ENCODE data around the gene SLC7A6.

SLC7A6 gene

GRCh38 chr16:68257906-68258800 lies 6.2 kb upstream of the SLC7A6 start:
- DNase-seq, result no peak

DNA sequence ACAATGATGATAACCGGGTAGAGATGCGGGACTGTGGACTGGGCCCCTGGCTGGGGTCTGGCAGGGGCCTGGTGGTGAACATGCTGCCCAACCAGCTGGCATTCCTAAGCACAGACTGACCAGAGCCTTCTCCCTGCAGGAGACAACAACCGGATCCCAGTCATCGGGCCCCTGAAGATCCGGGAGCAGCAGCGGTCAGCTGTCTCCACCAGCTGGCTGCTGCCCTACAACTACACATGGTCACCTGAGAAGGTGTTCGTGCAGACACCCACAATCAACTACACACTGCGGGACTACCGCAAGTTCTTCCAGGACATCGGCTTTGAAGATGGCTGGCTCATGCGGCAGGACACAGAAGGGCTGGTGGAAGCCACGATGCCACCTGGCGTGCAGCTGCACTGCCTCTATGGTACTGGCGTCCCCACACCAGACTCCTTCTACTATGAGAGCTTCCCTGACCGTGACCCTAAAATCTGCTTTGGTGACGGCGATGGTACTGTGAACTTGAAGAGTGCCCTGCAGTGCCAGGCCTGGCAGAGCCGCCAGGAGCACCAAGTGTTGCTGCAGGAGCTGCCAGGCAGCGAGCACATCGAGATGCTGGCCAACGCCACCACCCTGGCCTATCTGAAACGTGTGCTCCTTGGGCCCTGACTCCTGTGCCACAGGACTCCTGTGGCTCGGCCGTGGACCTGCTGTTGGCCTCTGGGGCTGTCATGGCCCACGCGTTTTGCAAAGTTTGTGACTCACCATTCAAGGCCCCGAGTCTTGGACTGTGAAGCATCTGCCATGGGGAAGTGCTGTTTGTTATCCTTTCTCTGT lies 5.1 kb upstream of the SLC7A6 start:
- no peak for DNase-seq

- DNase-seq, result no peak
These were observed 683 bp upstream of the SLC7A6 start for GRCh38 chr16:68263559-68264127.

- peak; percentile 57 to 70 for DNase-seq
These were observed 973 bp downstream of the SLC7A6 start for GRCh38 chr16:68265078-68265920.

DNA sequence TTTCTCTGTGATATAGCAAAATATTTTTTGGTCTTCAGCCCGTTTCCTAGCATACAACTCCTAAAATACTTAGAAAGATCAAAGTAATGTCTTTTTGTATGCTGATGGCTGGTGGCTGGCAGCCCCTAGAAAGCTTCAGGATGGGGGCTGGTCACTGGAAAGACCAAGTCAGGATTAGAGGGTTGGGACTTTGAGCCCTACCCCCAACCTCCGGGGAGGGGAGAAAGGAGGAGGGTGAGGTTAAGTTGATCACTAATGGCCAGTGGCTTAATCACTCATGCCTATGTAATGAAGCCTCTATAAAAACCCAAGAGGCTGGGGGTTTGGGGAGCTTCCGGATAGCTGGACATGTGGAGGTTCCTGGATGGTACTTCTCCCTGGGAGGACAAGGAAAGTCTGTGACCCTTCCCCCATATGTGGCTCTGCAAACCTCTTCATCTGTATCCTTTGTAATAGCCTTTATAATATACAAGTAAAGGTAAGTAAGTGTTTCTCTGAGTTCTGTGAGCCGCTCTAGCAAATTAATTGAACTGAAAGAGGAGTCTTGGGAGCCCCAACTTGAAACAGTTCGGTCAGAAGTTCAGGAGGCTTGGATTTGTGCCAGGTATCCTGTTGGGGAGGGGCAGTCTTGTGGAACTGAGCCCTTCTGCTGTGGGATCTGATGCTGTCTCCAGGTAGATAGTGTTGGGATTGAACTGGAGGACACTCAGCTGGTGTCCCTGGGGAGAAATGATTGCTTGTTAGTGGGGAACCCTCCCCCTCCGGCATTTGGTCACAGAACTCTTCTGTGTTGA lies 3.5 kb downstream of the SLC7A6 start:
- no peak for DNase-seq

DNA sequence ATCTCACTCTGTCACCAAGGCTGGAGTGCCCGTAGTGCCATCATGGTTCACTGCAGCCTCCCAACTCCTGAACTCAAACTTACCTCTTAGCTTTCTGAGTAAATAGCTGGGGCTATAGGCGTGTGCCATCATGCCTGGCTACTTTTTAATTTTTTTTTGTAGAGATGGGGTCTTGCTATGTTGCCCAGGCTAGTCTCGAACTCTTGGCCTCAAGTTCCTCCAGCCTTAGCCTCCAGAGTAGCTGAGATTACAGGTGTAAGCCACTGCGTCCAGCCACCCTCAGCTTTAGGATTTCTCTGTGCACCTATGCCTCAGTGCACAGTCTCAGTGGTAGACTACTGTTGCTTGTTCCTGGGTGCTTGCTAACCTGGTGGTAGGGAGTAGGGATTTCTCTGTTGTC lies 5.5 kb downstream of the SLC7A6 start:
- DNase-seq, result no peak

GRCh38 chr16:68270353-68270752 lies 6.0 kb downstream of the SLC7A6 start:
- no peak for DNase-seq

DNA sequence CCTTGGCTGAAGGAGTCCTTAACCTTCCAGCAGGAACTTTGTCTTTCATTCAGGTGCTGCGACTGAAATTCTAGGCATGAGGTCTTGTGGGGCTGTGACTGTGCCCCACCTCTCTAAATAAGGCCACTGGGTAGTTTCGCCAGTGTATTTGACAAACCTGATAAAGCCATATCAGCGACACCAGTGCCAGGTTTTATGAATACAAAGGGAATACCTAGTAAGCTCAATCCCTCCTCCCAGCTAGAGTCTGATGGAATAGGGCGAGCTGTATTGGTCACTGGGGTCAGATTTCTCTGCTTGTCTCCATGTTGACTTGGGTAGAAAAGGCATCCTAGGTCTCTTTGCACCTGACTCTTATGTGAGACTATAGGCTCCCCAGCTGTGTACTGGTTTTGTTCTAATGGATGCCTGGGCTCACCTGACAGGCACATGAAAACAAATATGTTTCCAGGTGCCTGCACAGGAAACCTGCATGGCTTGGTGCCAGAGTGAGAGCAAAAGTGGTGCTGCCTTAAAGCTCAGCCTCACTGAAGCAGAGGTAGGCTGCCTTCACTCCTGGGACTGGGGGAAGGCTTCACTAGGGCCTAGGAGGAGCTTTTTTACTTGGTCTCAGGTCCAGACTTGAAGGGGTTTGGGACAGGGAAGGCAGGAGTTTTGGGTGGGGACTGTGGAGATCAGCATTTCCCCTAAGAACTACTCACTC lies 8.3 kb downstream of the SLC7A6 start:
- no peak for DNase-seq

GRCh38 chr16:68273459-68273858 lies 9.1 kb downstream of the SLC7A6 start:
- no peak for DNase-seq

DNA sequence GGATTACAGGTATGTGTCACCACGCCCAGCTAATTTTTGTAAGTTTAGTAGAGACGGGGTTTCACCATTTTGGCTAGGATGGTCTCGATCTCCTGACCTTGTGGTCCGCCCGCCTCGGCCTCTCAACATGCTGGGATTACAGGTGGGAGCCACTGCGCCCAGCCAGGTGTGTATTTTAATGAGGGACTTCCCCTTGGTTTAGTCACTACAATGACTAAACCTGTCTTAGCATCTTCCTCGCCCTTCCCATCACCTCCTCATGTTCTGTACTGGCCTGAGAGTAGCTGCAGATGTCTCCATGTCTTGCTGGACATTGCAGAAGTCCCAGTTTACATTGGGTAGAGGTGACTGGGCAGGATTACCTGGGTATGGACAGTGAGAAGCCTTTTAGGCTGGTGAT lies 9.6 kb downstream of the SLC7A6 start:
- DNase-seq, result no peak

DNA sequence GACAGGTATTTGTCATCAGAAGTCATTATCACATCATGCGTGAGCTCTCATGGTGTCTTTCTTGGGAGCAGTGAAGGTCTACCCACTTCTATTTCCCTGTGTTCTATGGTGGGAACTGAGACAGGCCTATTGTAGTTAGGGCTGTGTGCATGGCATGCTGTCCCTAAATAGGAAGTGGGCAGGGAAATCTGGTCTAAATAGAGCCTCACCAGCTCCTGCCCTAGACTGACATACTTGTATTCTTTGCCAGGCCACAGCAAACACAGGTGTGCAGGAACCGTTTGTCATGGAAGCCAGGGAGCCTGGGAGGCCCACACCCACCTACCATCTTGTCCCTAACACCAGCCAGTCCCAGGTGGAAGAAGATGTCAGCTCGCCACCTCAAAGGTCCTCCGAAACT lies 10.1 kb downstream of the SLC7A6 start:
- DNase-seq, result no peak

DNA sequence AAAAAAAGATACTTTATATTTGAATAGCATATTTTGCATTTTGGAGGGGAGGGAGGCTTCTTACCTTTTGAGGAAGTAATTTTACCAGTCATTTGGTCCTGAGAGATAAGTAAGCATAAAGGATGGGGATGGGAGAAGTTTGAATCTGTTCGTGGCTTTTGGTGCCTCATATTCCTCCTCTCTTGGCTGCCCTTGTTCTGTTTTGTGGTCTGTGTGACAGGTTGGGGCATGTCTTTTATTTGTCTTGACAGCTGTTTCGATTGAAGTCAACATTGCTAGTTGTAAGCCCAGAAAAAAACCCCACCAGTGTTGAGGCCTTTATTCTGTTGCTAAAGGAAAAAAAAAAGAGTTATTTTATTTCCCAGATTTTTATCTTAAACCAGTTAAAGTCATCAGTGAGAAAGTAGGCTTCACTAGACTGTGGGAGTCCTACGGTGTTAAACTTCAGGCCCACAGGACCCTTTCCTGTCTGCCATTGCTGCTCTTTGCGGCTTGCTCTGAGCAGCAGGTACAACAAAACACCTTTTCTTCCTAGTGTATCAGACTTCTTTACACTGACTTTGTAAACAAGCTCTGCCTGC lies 11.4 kb downstream of the SLC7A6 start:
- DNase-seq, result peak in 1 of 2 experiments; percentile 38

DNA sequence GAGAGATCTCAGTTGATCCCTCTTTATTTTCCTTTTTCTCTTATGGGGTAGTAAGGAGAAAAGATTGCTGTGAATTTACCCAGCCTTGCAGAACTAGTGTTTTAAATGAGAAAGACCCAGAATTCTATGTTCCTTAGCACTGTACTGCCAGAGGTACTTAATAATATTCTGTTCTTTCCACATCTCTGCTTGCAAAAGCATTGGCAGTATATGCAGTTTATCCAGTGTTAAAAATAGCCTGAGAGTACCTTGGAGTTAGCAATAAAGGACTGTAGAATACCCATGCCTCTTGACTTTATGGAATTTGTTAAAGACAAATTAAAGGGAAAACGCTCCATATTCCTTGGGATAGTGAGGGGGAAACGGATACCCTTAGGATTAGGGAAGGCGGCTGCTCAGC lies 11.9 kb downstream of the SLC7A6 start:
- no peak for DNase-seq

GRCh38 chr16:68279726-68280558 lies 15.6 kb downstream of the SLC7A6 start:
- DNase-seq, result no peak

DNA sequence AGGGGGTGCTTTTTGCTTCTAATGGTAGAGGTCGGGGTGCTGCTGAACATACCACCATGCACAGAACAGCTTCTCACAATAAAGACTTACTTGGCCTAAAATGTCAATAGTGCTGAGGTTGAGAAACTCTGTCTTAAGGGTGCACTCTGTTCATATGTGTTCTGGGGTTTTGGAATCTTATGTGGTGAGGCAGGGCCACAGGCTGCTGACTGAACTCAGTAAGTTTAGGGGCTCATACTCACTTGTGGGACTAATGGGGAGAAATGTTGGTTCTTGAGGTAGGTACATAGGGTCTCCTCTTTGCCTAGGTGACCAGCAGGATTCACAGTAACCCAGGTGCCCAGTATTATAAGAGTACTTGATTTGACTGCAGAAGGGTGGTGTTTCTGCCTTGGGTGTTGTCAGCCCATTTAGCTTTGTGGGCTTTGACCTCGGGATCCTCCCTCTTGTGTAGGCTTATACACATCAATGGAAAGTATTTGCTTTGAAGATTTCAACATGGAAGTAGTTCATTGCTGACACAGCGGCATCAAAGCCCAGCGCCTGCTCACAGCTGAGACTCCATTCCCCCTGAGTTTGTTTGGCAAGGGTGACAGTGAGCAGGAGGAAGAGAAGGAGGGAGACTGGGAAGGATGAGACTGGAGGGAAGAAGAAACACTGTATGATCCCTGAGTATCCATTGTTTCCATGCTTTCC lies 17.2 kb downstream of the SLC7A6 start:
- DNase-seq, result no peak

DNA sequence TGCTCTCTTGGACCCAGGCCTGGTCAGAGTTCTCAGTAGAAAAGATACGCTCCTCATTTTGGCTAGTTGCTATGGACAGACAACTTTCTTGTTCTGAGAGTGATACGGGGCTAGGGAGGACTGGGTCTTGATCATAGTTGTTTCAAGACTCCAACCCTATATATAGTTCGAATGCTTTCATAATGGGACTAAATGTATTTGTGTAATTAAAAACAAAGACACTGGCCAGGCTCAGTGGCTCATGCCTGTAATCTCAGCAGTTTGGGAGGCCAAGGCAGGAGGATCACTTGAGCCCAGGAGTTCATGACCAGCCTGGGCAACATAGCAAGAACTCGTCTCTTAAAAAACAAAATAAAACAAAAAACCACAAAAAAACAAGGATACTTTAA lies 17.7 kb downstream of the SLC7A6 start:
- no peak for DNase-seq

- DNase-seq, result no peak
These were observed 19.0 kb downstream of the SLC7A6 start for GRCh38 chr16:68283346-68283745.

GRCh38 chr16:68283801-68284598 lies 19.7 kb downstream of the SLC7A6 start:
- DNase-seq, result no peak

All from activated CD4-positive, alpha-beta T cell treated with anti-CD3 and anti-CD28 coated beads, Interleukin-2, amount 50 U/mL, for 48 hours (primary cell).